ENCODE measurements around the gene PICK1.
A peak's percentile ranks its signal among the peaks of the same experiment; 100 is the strongest.
"Not testable (repeated sequence)": the region's sequence is repeated elsewhere in the genome, so short reads cannot be mapped to it uniquely, and the experiment has no call there.

Gene PICK1

DNA sequence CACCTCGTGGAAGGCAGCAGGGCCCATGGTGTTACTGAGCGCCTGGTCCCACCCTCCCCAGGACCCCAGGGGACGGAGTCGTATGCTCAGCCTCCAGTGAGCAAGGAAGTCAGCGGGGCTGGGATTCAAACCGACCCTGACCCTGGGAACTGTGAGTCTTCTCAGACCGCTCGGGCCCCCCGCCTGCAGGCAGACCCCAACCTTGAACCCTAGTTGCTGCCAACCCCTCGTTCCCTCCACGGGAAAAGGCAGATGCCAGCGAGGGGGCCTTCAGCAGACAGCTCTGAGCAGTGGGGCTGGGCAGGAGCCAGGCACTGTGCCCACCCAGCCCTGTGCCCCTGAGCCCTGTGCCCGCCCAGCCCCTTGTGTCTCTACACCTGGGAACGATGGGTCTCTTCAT is 20.4 kb downstream of the PICK1 start:
- peaks cover 16% of the 10 kb centered on the region for H3K4me1 ChIP-seq (ENCODE audit: control insufficient read depth, insufficient read depth, low read length)
- H3K9me3 ChIP-seq (ENCODE audit: control insufficient read depth, low read length), result no peaks in the 10 kb centered on the region
- H3K27ac ChIP-seq (ENCODE audit: insufficient read depth, low read depth, low read length, poor library complexity, severe bottlenecking), result no peak overlapping the region
- H3K27me3 ChIP-seq (ENCODE audit: control insufficient read depth, insufficient read depth, low read length, poor library complexity, severe bottlenecking), result peaks cover 33% of the 10 kb centered on the region
- H3K4me3 ChIP-seq (ENCODE audit: insufficient read depth, low read depth, low read length), result no peak overlapping the region
- peaks cover 8% of the 10 kb centered on the region for H3K36me3 ChIP-seq (ENCODE audit: control insufficient read depth, insufficient read depth, low read length)
- 90% methylated on average over 14 of the region's 14 CpGs for WGBS, 2 experiments

- Histone ChIP-seq H3K4me3 (ENCODE audit: insufficient read depth, low read depth, low read length) (no peak overlapping the region), H3K27ac (ENCODE audit: insufficient read depth, low read depth, low read length, poor library complexity, severe bottlenecking) (no peak overlapping the region), H3K4me1 (ENCODE audit: control insufficient read depth, insufficient read depth, low read length) (peaks cover 18% of the 10 kb centered on the region), H3K27me3 (ENCODE audit: control insufficient read depth, insufficient read depth, low read length, poor library complexity, severe bottlenecking) (peaks cover 39% of the 10 kb centered on the region), H3K9me3 (ENCODE audit: control insufficient read depth, low read length) (no peaks in the 10 kb centered on the region), H3K36me3 (ENCODE audit: control insufficient read depth, insufficient read depth, low read length) (peaks cover 4% of the 10 kb centered on the region)
- WGBS, 2 experiments, result 86 to 88% methylated on average over 22 of the region's 22 CpGs
Measured at GRCh38 chr22:38078046-38078840, 21.0 kb downstream of the PICK1 start.

DNA sequence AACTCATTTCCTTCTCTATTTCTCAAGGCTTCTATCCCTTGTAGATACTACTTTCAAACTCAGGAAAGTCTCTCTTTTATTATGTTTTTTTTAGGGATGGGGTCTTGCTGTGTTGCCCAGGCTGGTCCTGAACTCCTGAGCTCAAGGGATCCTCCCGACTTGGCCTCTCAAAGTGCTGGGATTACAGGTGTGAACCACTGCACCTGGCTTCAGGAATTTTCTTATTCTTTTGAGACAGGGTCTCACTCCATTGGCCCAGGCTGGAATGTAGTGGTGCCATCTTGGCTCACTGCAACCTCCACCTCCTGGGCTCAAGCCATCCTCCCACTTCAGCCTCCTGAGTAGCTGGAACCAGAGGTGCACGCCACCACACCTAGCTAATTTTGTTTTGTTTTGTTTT is 22.0 kb downstream of the PICK1 start:
- not testable (repeated sequence) for H3K4me3 ChIP-seq (ENCODE audit: insufficient read depth, low read depth, low read length)
- H3K4me1 ChIP-seq (ENCODE audit: control insufficient read depth, insufficient read depth, low read length), result peaks cover 27% of the 10 kb centered on the region
- 93 to 95% methylated on average over 2 of the region's 2 CpGs for WGBS, 2 experiments

GRCh38 chr22:38079804-38080203 is 22.6 kb downstream of the PICK1 start:
- H3K4me1 ChIP-seq (ENCODE audit: control insufficient read depth, insufficient read depth, low read length), result peaks cover 31% of the 10 kb centered on the region
- 89 to 90% methylated on average over 7 of the region's 7 CpGs for WGBS, 2 experiments
- no peaks in the 10 kb centered on the region for H3K36me3 ChIP-seq (ENCODE audit: control insufficient read depth, insufficient read depth, low read length)
- H3K4me3 ChIP-seq (ENCODE audit: insufficient read depth, low read depth, low read length), result no peak overlapping the region
- peaks cover 47% of the 10 kb centered on the region for H3K27me3 ChIP-seq (ENCODE audit: control insufficient read depth, insufficient read depth, low read length, poor library complexity, severe bottlenecking)
- H3K27ac ChIP-seq (ENCODE audit: insufficient read depth, low read depth, low read length, poor library complexity, severe bottlenecking), result no peak overlapping the region
- no peaks in the 10 kb centered on the region for H3K9me3 ChIP-seq (ENCODE audit: control insufficient read depth, low read length)

More for the DNA sequence above, 22.0 kb downstream of the PICK1 start:
- not testable (repeated sequence) for H3K9me3 ChIP-seq (ENCODE audit: control insufficient read depth, low read length); H3K36me3 ChIP-seq (ENCODE audit: control insufficient read depth, insufficient read depth, low read length); H3K27ac ChIP-seq (ENCODE audit: insufficient read depth, low read depth, low read length, poor library complexity, severe bottlenecking)
- peaks cover 47% of the 10 kb centered on the region for H3K27me3 ChIP-seq (ENCODE audit: control insufficient read depth, insufficient read depth, low read length, poor library complexity, severe bottlenecking)

GRCh38 chr22:38080474-38080849 is 23.3 kb downstream of the PICK1 start:
- Histone ChIP-seq H3K27ac (ENCODE audit: insufficient read depth, low read depth, low read length, poor library complexity, severe bottlenecking) (no peak overlapping the region), H3K4me1 (ENCODE audit: control insufficient read depth, insufficient read depth, low read length) (peaks cover 33% of the 10 kb centered on the region)
- 85 to 86% methylated on average over 11 of the region's 11 CpGs for WGBS, 2 experiments

GRCh38 chr22:38080850-38081635 is 23.8 kb downstream of the PICK1 start:
- Histone ChIP-seq H3K36me3 (ENCODE audit: control insufficient read depth, insufficient read depth, low read length) (no peaks in the 10 kb centered on the region), H3K27me3 (ENCODE audit: control insufficient read depth, insufficient read depth, low read length, poor library complexity, severe bottlenecking) (peaks cover 47% of the 10 kb centered on the region), H3K4me3 (ENCODE audit: insufficient read depth, low read depth, low read length) (peak overlapping the region; percentile 16), H3K4me1 (ENCODE audit: control insufficient read depth, insufficient read depth, low read length) (peaks cover 39% of the 10 kb centered on the region), H3K9me3 (ENCODE audit: control insufficient read depth, low read length) (no peaks in the 10 kb centered on the region), H3K27ac (ENCODE audit: insufficient read depth, low read depth, low read length, poor library complexity, severe bottlenecking) (no peak overlapping the region)
- WGBS, 2 experiments, result 23 to 24% methylated on average over 110 of the region's 110 CpGs

More at GRCh38 chr22:38080474-38080849, 23.3 kb downstream of the PICK1 start:
- Histone ChIP-seq H3K9me3 (ENCODE audit: control insufficient read depth, low read length) (no peaks in the 10 kb centered on the region), H3K27me3 (ENCODE audit: control insufficient read depth, insufficient read depth, low read length, poor library complexity, severe bottlenecking) (peaks cover 47% of the 10 kb centered on the region), H3K36me3 (ENCODE audit: control insufficient read depth, insufficient read depth, low read length) (no peaks in the 10 kb centered on the region), H3K4me3 (ENCODE audit: insufficient read depth, low read depth, low read length) (no peak overlapping the region)

GRCh38 chr22:38081636-38081940 is 24.4 kb downstream of the PICK1 start:
- Histone ChIP-seq H3K4me3 (ENCODE audit: insufficient read depth, low read depth, low read length) (peak overlapping the region; percentile 10), H3K4me1 (ENCODE audit: control insufficient read depth, insufficient read depth, low read length) (peaks cover 39% of the 10 kb centered on the region), H3K27ac (ENCODE audit: insufficient read depth, low read depth, low read length, poor library complexity, severe bottlenecking) (no peak overlapping the region), H3K9me3 (ENCODE audit: control insufficient read depth, low read length) (no peaks in the 10 kb centered on the region), H3K36me3 (ENCODE audit: control insufficient read depth, insufficient read depth, low read length) (no peaks in the 10 kb centered on the region), H3K27me3 (ENCODE audit: control insufficient read depth, insufficient read depth, low read length, poor library complexity, severe bottlenecking) (peaks cover 47% of the 10 kb centered on the region)
- WGBS, 2 experiments, result 30 to 33% methylated on average over 17 of the region's 17 CpGs

- no peaks in the 10 kb centered on the region for H3K36me3 ChIP-seq (ENCODE audit: control insufficient read depth, insufficient read depth, low read length)
- H3K4me3 ChIP-seq (ENCODE audit: insufficient read depth, low read depth, low read length), result peak overlapping the region; percentile 10
- no peaks in the 10 kb centered on the region for H3K9me3 ChIP-seq (ENCODE audit: control insufficient read depth, low read length)
- H3K4me1 ChIP-seq (ENCODE audit: control insufficient read depth, insufficient read depth, low read length), result peaks cover 39% of the 10 kb centered on the region
- no peak overlapping the region for H3K27ac ChIP-seq (ENCODE audit: insufficient read depth, low read depth, low read length, poor library complexity, severe bottlenecking)
- 61 to 64% methylated on average over 52 of the region's 52 CpGs for WGBS, 2 experiments
- peaks cover 47% of the 10 kb centered on the region for H3K27me3 ChIP-seq (ENCODE audit: control insufficient read depth, insufficient read depth, low read length, poor library complexity, severe bottlenecking)
Measured at GRCh38 chr22:38081941-38082828, 25.0 kb downstream of the PICK1 start.

DNA sequence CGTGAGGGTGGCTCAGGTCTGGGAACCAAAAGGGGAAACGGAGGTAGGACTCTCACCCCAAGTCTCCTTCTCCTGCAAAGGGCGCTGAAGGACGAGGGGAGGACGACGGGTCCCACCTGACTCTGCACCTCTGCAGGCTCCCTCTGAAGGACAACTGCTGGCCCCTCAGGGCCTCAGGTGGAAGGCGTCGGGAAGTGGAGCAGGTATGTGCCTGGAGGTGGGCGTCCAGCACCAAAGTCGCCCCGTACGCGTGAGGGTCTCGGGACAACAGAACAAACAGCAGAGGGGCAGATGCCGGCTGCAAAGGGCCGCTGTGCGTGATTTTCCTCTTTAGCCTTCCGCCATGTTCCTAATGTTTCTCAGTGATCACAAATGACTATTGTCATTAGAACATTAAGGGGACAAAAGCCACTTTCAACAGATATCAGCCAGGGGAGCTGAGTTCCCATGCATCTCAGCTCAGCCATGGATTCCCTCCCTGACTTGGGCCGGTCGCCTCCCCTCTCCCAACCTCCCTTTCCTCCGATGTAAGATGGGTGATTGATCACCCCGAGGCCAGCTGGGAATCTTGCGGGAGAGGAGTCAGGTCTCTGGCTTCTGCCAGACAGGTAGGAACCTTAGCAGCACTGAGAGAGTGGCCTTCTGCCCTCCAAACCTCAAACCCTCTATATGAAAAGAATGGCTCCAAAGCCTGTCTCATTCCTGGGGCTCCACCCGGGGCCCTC is 25.9 kb downstream of the PICK1 start:
- H3K36me3 ChIP-seq (ENCODE audit: control insufficient read depth, insufficient read depth, low read length), result no peaks in the 10 kb centered on the region
- H3K4me3 ChIP-seq (ENCODE audit: insufficient read depth, low read depth, low read length), result no peak overlapping the region
- H3K27me3 ChIP-seq (ENCODE audit: control insufficient read depth, insufficient read depth, low read length, poor library complexity, severe bottlenecking), result peaks cover 47% of the 10 kb centered on the region
- 86 to 88% methylated on average over 24 of the region's 24 CpGs for WGBS, 2 experiments
- H3K9me3 ChIP-seq (ENCODE audit: control insufficient read depth, low read length), result no peaks in the 10 kb centered on the region
- peaks cover 39% of the 10 kb centered on the region for H3K4me1 ChIP-seq (ENCODE audit: control insufficient read depth, insufficient read depth, low read length)
- no peak overlapping the region for H3K27ac ChIP-seq (ENCODE audit: insufficient read depth, low read depth, low read length, poor library complexity, severe bottlenecking)

All from ectodermal cell (in vitro differentiated cells).